22Rv1 (cell line): ENCODE results near the gene C19orf44.
"Not testable (repeated sequence)": the region's sequence is repeated elsewhere in the genome, so short reads cannot be mapped to it uniquely, and the experiment has no call there.

Source experiments
- CTCF ChIP-seq: fragments of 450-650 bp; IDR thresholded peaks from 2 replicates; pipeline ENCODE4 v1.5.1; 2017; ENCODE audit warnings: mild to moderate bottlenecking
- ZFX ChIP-seq: fragments of 450-650 bp; IDR thresholded peaks from 2 replicates; pipeline ENCODE4 v1.6.1; 2017; ENCODE audit warnings: antibody characterized with exemption, borderline replicate concordance

DNA sequence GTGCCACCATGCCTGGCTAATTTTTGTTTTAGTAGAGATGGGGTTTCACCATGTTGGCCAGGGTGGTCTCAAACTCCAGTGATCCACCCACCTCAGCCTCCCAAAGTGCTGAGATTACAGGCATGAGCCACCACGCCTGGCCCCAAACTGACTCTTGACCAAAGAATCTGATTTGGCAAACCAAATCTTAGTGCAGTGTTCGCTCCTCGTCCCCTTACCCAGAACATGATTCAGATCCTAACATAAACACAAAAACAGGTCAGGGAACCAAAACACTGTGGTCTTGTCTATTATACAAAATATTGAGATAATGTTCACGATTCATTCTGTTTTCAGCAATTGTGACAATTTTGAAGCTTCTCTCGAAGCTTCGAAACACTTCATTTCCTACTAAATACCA is 55.7 kb downstream of the C19orf44 start:
- TF ChIP-seq CTCF, ZFX: not testable (repeated sequence)
